GM12801 (cell line): ENCODE results near the gene RPS28.

Experiments
- TF ChIP-seq, protein P1 (sequence below): IDR thresholded peaks from one replicate; pipeline ENCODE4 v1.5.1; 2011; ENCODE audit warnings: control low read depth; ENCODE audit not compliant: insufficient read length; ENCODE audit errors: extremely low read depth

The RPS28 gene

DNA sequence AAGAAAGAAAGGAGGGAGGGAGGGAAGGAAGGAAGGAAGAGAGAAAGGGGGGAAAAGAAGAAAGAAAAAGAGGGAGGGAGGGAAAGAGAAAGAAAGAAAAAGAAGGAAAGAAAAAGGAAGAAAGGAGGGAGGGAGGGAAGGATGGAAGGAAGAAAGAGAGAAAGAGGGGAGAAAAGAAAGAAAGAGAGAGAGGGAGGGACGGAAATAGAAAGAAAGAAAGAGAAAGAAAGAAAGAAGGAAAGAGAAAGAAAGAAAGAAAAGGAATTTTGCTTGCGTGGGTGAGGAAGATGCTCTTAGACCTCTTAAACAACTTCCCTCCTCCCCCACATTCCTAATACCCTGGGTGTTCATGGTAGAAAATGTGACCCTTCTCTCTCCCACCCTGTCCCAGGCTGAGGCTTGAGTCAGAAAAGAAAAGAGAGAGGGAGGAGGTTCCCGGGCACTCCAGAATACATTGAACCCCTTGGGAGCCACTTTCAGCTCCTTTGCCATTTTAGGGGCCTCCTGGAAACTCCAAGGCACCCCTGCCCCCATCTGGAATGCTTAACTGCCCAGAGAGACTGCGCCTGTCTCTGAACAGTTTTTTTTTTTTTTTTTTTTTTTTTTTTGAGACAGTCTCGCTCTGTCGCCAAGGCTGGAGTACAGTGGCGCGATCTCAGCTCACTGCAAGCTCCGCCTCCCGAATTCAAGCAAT is 31.0 kb downstream of the RPS28 start:
- TF ChIP-seq, protein P1, sequence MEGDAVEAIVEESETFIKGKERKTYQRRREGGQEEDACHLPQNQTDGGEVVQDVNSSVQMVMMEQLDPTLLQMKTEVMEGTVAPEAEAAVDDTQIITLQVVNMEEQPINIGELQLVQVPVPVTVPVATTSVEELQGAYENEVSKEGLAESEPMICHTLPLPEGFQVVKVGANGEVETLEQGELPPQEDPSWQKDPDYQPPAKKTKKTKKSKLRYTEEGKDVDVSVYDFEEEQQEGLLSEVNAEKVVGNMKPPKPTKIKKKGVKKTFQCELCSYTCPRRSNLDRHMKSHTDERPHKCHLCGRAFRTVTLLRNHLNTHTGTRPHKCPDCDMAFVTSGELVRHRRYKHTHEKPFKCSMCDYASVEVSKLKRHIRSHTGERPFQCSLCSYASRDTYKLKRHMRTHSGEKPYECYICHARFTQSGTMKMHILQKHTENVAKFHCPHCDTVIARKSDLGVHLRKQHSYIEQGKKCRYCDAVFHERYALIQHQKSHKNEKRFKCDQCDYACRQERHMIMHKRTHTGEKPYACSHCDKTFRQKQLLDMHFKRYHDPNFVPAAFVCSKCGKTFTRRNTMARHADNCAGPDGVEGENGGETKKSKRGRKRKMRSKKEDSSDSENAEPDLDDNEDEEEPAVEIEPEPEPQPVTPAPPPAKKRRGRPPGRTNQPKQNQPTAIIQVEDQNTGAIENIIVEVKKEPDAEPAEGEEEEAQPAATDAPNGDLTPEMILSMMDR = no peak

DNA sequence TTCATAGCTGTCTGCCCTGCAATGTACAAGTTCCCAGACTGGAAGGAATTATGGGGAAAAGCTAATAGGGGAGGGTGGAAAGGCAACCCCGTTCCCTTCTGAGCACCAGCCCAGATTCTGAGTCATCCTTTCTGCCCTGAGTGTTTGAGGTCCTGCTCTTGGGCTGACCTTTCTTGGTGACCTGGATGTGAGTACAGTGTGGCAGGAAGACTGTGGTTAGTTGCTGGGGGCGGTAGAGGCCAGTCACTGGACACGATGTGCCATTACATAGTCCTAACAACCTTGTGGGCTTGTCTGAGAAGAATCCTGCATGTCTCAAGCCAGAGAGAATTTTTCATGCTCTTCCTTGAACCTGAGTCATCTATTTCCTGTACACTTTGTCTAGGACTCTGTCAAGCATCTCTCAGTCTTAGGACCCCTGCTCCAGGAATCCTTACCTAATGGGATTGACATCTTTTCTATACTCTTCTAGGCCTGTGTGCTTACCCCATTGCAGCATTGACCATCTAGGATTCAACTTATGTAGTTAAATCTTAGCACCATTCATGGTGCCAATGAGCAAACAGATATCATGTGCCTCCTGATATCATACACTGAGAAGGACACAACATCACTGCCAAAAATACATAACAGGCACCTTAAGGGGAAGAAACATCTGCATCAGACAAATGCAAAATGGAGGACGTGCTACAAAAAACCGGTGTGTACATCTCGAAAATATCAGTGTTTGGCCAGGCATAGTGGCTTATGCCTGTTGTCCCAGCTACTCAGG is 34.5 kb downstream of the RPS28 start:
- TF ChIP-seq, protein P1 = no peak

DNA sequence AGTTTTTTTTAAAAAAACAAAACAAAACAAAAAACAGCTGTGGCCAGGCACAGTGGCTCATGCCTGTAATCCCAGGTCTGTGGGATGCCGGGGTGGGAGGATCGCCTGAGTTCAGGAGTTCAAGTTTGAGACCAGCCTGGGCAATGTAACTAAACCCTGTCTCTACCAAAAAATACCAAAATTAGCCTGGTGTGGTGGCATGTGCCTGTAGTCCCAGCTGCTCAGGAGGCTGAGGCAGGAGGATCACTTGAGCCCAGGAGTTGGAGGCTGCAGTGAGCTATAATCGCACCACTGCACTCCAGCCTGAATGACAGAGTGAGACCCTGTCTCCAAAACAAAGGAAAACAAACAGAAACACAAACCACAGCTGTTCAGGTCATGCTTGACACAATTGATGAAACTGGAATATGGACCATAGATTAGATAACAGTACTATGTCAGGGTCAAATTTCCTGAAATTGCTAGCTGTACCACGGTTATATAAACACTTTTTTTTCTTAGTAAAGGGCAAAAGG is 35.8 kb downstream of the RPS28 start:
- TF ChIP-seq, protein P1 = no peak

DNA sequence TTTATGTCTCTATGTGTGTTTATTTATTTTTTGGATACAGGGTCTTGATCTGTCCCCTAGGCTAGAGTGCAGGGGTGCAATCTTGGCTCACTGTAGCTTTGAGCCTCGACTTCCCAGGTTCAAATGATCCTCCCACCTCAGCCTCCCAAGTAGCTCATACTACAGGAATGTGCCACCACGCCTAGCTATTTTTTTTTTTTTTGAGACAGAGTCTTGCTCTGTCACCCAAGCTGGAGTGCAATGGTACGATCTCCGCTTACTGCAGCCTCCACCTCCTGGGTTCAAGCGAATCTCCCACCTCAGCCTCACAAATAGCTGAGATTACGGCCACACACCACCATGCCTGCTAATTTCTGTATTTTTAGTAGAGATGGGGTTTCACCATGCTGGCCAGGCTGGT is 37.7 kb downstream of the RPS28 start:
- TF ChIP-seq, protein P1 = no peak

DNA sequence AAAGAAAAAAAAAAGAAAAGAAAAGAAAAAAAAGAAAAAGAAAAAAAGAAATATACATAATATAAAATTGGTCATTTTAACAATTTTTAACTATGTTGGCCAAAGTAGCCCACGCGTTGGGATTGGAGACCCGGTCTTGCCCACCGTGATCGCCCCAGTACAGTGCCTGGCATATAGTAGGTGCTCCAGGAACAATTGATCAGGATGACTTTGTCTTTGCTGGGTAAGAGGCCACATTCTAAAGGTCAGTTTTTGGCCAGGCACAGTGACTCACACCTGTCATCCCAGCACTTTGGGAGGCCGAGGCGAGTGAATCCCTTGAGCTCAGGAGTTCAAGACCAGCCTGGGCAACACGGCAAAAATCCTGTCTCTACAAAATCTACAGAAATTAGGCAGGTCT is 38.9 kb downstream of the RPS28 start:
- TF ChIP-seq, protein P1 = no peak

DNA sequence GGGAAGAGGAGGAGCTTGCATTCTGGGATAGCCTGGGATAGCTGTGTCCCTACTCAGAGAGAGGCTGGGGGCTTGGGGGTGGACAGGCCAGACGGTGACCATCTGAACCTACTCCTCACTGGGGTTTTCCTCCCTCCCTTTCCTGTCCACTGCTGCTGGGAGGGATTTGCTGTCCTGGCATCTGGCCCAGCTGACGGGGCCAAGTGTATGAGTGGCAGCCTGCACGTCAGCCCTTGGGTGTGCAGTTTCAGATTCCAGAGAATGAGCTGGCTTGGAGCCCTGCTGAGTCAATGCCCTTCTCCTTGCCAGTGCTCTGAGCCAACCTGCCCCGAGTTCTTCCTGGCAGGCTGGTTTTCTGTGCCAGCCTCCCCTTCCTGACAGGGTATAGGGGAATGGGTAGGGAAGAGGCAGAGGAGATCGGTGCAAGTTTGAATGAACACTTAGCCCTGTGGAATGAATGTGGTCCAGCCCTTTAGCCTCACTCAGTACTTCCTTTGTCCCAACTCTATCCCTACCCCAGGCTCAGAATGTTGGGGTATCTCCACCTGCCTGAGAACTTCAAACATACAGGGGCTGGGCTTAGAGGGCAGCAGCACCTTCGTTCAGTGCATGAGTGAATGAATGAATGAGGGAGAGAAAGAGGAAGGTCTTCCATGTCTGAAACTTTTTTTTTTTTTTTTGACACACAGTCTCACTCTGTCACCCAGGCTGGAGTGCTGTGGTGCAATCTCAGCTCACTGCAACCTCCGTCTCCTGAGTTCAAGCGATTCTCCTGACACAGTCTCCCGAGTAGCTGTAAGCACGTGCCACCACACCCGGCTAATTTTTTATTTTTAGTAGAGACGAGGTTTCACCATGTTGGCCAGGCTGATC is 40.9 kb downstream of the RPS28 start:
- TF ChIP-seq, protein P1 = no peak
